ENCODE measurements around the gene OR8G5. TPM values are rescaled to one million over a fixed set of nuclear protein-coding genes. Genes with fewer than 3 reads are reported as not detected.

Gene OR8G5
- total and polyA plus RNA-seq, 2 donors: 0.05 to 0.14 TPM

GRCh38 chr11:124276081-124276480 is 19.9 kb downstream of the OR8G5 start:
- Histone ChIP-seq H3K4me1 (ENCODE audit: control insufficient read depth in 2 of 2, insufficient read depth in 2 of 2, low read length in 2 of 2) (no peaks in the 10 kb centered on the region), H3K4me3 (ENCODE audit: low read length in 2 of 2) (no peak overlapping the region), H3K27me3 (ENCODE audit: control insufficient read depth in 2 of 2, insufficient read depth in 1 of 2, low read length in 1 of 2) (no peaks in the 10 kb centered on the region), H3K36me3 (ENCODE audit: control insufficient read depth in 2 of 2, insufficient read depth in 2 of 2, low read length in 1 of 2) (no peaks in the 10 kb centered on the region), H3K27ac (ENCODE audit: low read depth in 1 of 2, low read length in 1 of 2) (no peak overlapping the region), H3K9me3 (ENCODE audit: control insufficient read depth in 2 of 2, insufficient read depth in 1 of 2, low read length in 1 of 2) (no peaks in the 10 kb centered on the region)
- no peak for DNase-seq (ENCODE audit: low read depth in 6 of 9, low spot score in 9 of 9)
- WGBS: 22% methylated on average over 1 of the region's 1 CpG

- Histone ChIP-seq H3K27ac (ENCODE audit: low read depth in 1 of 2, low read length in 1 of 2) (no peak overlapping the region), H3K9me3 (ENCODE audit: control insufficient read depth in 2 of 2, insufficient read depth in 1 of 2, low read length in 1 of 2) (no peaks in the 10 kb centered on the region), H3K36me3 (ENCODE audit: control insufficient read depth in 2 of 2, insufficient read depth in 2 of 2, low read length in 1 of 2) (no peaks in the 10 kb centered on the region), H3K4me3 (ENCODE audit: low read length in 2 of 2) (no peak overlapping the region), H3K4me1 (ENCODE audit: control insufficient read depth in 2 of 2, insufficient read depth in 2 of 2, low read length in 2 of 2) (no peaks in the 10 kb centered on the region), H3K27me3 (ENCODE audit: control insufficient read depth in 2 of 2, insufficient read depth in 1 of 2, low read length in 1 of 2) (no peaks in the 10 kb centered on the region)
- DNase-seq (ENCODE audit: low read depth in 6 of 9, low spot score in 9 of 9): no peak
- WGBS: 96% methylated on average over 3 of the region's 3 CpGs
Observed at GRCh38 chr11:124277207-124277606, 21.0 kb downstream of the OR8G5 start.

GRCh38 chr11:124277804-124278203 is 21.6 kb downstream of the OR8G5 start:
- 72% methylated on average over 3 of the region's 3 CpGs for WGBS
- DNase-seq (ENCODE audit: low read depth in 6 of 9, low spot score in 9 of 9): no peak
- no peaks in the 10 kb centered on the region for H3K36me3 ChIP-seq (ENCODE audit: control insufficient read depth in 2 of 2, insufficient read depth in 2 of 2, low read length in 1 of 2)
- H3K4me1 ChIP-seq (ENCODE audit: control insufficient read depth in 2 of 2, insufficient read depth in 2 of 2, low read length in 2 of 2): no peaks in the 10 kb centered on the region
- H3K27ac ChIP-seq (ENCODE audit: low read depth in 1 of 2, low read length in 1 of 2): no peak overlapping the region
- H3K4me3 ChIP-seq (ENCODE audit: low read length in 2 of 2): no peak overlapping the region
- no peaks in the 10 kb centered on the region for H3K9me3 ChIP-seq (ENCODE audit: control insufficient read depth in 2 of 2, insufficient read depth in 1 of 2, low read length in 1 of 2)
- H3K27me3 ChIP-seq (ENCODE audit: control insufficient read depth in 2 of 2, insufficient read depth in 1 of 2, low read length in 1 of 2): no peaks in the 10 kb centered on the region

- Histone ChIP-seq H3K27ac (ENCODE audit: low read depth in 1 of 2, low read length in 1 of 2) (no peak overlapping the region), H3K36me3 (ENCODE audit: control insufficient read depth in 2 of 2, insufficient read depth in 2 of 2, low read length in 1 of 2) (no peaks in the 10 kb centered on the region), H3K4me3 (ENCODE audit: low read length in 2 of 2) (no peak overlapping the region), H3K27me3 (ENCODE audit: control insufficient read depth in 2 of 2, insufficient read depth in 1 of 2, low read length in 1 of 2) (no peaks in the 10 kb centered on the region), H3K4me1 (ENCODE audit: control insufficient read depth in 2 of 2, insufficient read depth in 2 of 2, low read length in 2 of 2) (no peaks in the 10 kb centered on the region), H3K9me3 (ENCODE audit: control insufficient read depth in 2 of 2, insufficient read depth in 1 of 2, low read length in 1 of 2) (no peaks in the 10 kb centered on the region)
- DNase-seq (ENCODE audit: low read depth in 6 of 9, low spot score in 9 of 9): no peak
- WGBS: 71% methylated on average over 2 of the region's 2 CpGs
Observed at GRCh38 chr11:124278261-124278660, 22.1 kb downstream of the OR8G5 start.

GRCh38 chr11:124285610-124286344 is 29.6 kb downstream of the OR8G5 start:
- no peak for DNase-seq (ENCODE audit: low read depth in 6 of 9, low spot score in 9 of 9)
- Histone ChIP-seq H3K4me1 (ENCODE audit: control insufficient read depth in 2 of 2, insufficient read depth in 2 of 2, low read length in 2 of 2) (no peaks in the 10 kb centered on the region), H3K4me3 (ENCODE audit: low read length in 2 of 2) (no peak overlapping the region), H3K9me3 (ENCODE audit: control insufficient read depth in 2 of 2, insufficient read depth in 1 of 2, low read length in 1 of 2) (no peaks in the 10 kb centered on the region), H3K27me3 (ENCODE audit: control insufficient read depth in 2 of 2, insufficient read depth in 1 of 2, low read length in 1 of 2) (no peaks in the 10 kb centered on the region), H3K36me3 (ENCODE audit: control insufficient read depth in 2 of 2, insufficient read depth in 2 of 2, low read length in 1 of 2) (no peaks in the 10 kb centered on the region), H3K27ac (ENCODE audit: low read depth in 1 of 2, low read length in 1 of 2) (no peak overlapping the region)
- WGBS: 40% methylated on average over 3 of the region's 3 CpGs

GRCh38 chr11:124294687-124295086 is 38.5 kb downstream of the OR8G5 start:
- 14% methylated on average over 1 of the region's 1 CpG for WGBS
- Histone ChIP-seq H3K27me3 (ENCODE audit: control insufficient read depth in 2 of 2, insufficient read depth in 1 of 2, low read length in 1 of 2) (no peaks in the 10 kb centered on the region), H3K4me1 (ENCODE audit: control insufficient read depth in 2 of 2, insufficient read depth in 2 of 2, low read length in 2 of 2) (no peaks in the 10 kb centered on the region), H3K4me3 (ENCODE audit: low read length in 2 of 2) (no peak overlapping the region), H3K9me3 (ENCODE audit: control insufficient read depth in 2 of 2, insufficient read depth in 1 of 2, low read length in 1 of 2) (no peaks in the 10 kb centered on the region), H3K36me3 (ENCODE audit: control insufficient read depth in 2 of 2, insufficient read depth in 2 of 2, low read length in 1 of 2) (no peaks in the 10 kb centered on the region), H3K27ac (ENCODE audit: low read depth in 1 of 2, low read length in 1 of 2) (no peak overlapping the region)
- DNase-seq (ENCODE audit: low read depth in 6 of 9, low spot score in 9 of 9): no peak

GRCh38 chr11:124296016-124296415 is 39.8 kb downstream of the OR8G5 start:
- Histone ChIP-seq H3K9me3 (ENCODE audit: control insufficient read depth in 2 of 2, insufficient read depth in 1 of 2, low read length in 1 of 2) (no peaks in the 10 kb centered on the region), H3K27me3 (ENCODE audit: control insufficient read depth in 2 of 2, insufficient read depth in 1 of 2, low read length in 1 of 2) (no peaks in the 10 kb centered on the region)
- no peak for DNase-seq (ENCODE audit: low read depth in 6 of 9, low spot score in 9 of 9)

GRCh38 chr11:124297921-124298320 is 41.7 kb downstream of the OR8G5 start:
- Histone ChIP-seq H3K4me3 (ENCODE audit: low read length in 2 of 2) (no peak overlapping the region), H3K9me3 (ENCODE audit: control insufficient read depth in 2 of 2, insufficient read depth in 1 of 2, low read length in 1 of 2) (no peaks in the 10 kb centered on the region), H3K27me3 (ENCODE audit: control insufficient read depth in 2 of 2, insufficient read depth in 1 of 2, low read length in 1 of 2) (no peaks in the 10 kb centered on the region), H3K27ac (ENCODE audit: low read depth in 1 of 2, low read length in 1 of 2) (no peak overlapping the region), H3K4me1 (ENCODE audit: control insufficient read depth in 2 of 2, insufficient read depth in 2 of 2, low read length in 2 of 2) (no peaks in the 10 kb centered on the region), H3K36me3 (ENCODE audit: control insufficient read depth in 2 of 2, insufficient read depth in 2 of 2, low read length in 1 of 2) (no peaks in the 10 kb centered on the region)
- 93% methylated on average over 4 of the region's 4 CpGs for WGBS
- DNase-seq (ENCODE audit: low read depth in 6 of 9, low spot score in 9 of 9): no peak

More at GRCh38 chr11:124296016-124296415, 39.8 kb downstream of the OR8G5 start:
- no peak overlapping the region for H3K27ac ChIP-seq (ENCODE audit: low read depth in 1 of 2, low read length in 1 of 2)
- no peak overlapping the region for H3K4me3 ChIP-seq (ENCODE audit: low read length in 2 of 2)
- H3K4me1 ChIP-seq (ENCODE audit: control insufficient read depth in 2 of 2, insufficient read depth in 2 of 2, low read length in 2 of 2): no peaks in the 10 kb centered on the region
- no peaks in the 10 kb centered on the region for H3K36me3 ChIP-seq (ENCODE audit: control insufficient read depth in 2 of 2, insufficient read depth in 2 of 2, low read length in 1 of 2)

- 93% methylated on average over 3 of the region's 3 CpGs for WGBS
- Histone ChIP-seq H3K4me3 (ENCODE audit: low read length in 2 of 2) (no peak overlapping the region), H3K36me3 (ENCODE audit: control insufficient read depth in 2 of 2, insufficient read depth in 2 of 2, low read length in 1 of 2) (no peaks in the 10 kb centered on the region), H3K4me1 (ENCODE audit: control insufficient read depth in 2 of 2, insufficient read depth in 2 of 2, low read length in 2 of 2) (no peaks in the 10 kb centered on the region), H3K9me3 (ENCODE audit: control insufficient read depth in 2 of 2, insufficient read depth in 1 of 2, low read length in 1 of 2) (no peaks in the 10 kb centered on the region), H3K27me3 (ENCODE audit: control insufficient read depth in 2 of 2, insufficient read depth in 1 of 2, low read length in 1 of 2) (no peaks in the 10 kb centered on the region), H3K27ac (ENCODE audit: low read depth in 1 of 2, low read length in 1 of 2) (no peak overlapping the region)
- no peak for DNase-seq (ENCODE audit: low read depth in 6 of 9, low spot score in 9 of 9)
Observed at GRCh38 chr11:124301548-124301947, 45.4 kb downstream of the OR8G5 start.
